G401.6 (cell line): ENCODE results near the gene KLHL25.
"Not testable (repeated sequence)": the region's sequence is repeated elsewhere in the genome, so short reads cannot be mapped to it uniquely, and the experiment has no call there.

Source experiments
- FAIRE-seq: peaks from 2 replicates; lab custom pipeline; 2012; peaks lifted over from hg19 to GRCh38; lab: Jason Lieb, UNC

The KLHL25 gene

DNA sequence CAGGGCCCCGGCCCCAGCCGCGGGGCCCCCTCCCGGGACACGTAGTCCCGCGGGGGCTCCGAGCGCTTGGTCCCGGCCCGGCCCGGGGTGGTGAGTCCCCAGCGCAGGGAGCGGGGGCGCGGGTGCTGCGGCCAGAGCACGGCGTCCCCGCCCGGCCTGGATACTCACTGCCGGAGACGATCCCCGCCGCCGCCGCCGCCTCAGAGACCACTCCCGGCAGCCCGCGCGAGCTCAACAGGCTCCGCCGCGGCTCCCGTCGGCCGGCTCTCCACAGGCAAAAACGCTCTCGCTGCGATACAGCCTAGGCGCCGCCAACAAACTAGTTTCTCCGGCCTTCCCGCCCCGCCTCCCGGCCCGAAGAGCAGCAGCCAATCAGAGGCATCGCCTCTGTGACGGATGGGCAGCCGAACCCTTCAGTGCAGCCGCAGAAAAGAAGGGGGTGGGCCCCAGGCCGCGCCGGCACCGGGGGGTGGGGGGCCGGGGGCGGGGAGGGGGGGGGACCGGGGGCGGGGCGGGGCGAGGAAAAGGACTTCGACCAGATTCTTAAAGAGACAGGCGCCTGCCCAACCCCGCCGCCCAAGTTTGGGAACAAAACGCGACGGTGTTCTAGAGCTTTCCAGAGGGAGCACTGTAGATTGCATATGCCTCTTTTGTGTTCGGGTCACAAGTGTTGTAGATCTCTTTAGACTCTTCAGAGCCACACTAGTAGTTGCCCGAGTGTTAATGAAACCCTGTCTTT lies at the start of gene KLHL25:
Gene KLHL25 (minus strand): TSS at position 328 of the 739 bp plus-strand sequence. CDS start 25,115 bp downstream, outside the sequence.
- no peak for FAIRE-seq

GRCh38 chr15:85840802-85841152 lies 46.1 kb upstream of the KLHL25 start:
- no peak for FAIRE-seq

GRCh38 chr15:85840079-85840801 lies 45.5 kb upstream of the KLHL25 start:
- no peak for FAIRE-seq

- FAIRE-seq: no peak
Measured at GRCh38 chr15:85839643-85840042, 44.9 kb upstream of the KLHL25 start.

DNA sequence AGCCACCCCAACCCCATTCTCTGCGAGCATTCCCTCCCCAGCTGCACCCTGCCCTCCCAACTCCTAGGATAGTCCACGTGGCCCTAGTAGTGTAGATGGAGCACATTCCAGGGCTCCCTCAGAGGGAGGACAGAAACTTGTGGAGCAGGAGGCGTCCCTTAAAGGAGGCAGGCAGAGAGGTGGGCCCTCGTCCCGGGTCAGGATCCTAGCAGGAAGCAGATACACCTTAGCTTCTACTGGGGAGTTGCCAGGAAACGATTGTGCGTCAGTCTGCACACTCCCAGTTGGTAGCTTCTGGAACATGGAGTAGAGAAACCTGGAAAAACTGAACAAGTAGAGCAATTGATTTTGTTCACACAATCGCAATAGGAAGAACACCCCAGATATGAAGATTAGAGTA lies 43.9 kb upstream of the KLHL25 start:
- FAIRE-seq: no peak

DNA sequence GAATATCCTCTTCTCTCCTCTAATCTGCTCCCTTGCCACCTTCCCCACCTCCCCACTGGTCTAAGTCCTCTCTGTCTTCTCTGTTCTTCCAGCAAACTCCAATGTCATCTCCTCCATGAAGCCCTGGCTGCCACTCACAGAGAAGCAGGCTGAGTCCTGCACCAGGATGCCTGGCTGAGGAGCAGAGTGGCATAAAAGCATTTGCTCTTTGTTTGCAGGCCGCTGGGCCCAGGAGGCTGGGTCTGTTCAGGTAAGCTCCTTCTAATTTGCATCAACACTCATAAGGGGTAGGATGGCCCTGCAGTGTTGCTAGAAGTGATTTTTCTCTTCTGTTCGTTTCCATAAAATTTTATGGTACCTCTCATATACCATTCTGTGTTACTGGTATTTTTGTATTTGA lies 43.2 kb upstream of the KLHL25 start:
- no peak for FAIRE-seq

GRCh38 chr15:85837011-85837433 lies 42.3 kb upstream of the KLHL25 start:
- FAIRE-seq: no peak

- FAIRE-seq: no peak
Measured at GRCh38 chr15:85834651-85835050, 39.9 kb upstream of the KLHL25 start.

DNA sequence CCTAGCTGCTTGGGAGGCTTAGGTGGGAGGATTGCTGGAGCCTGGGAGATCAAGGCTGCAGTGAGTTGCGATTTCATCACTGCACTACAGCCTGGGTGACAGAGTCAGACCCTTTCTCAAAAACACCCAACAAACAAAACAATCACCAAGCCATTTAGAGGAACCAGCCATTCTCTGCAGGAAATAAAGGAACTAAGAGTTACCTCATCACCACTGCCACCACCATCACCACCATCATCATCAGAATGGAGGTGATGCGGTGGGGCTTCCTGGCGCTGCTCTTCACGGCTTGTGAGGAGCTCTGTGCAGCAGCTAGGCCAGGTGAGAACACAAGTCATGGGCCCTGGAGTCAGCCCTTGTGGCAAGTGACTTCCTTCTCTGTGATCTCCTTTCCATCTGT lies 37.7 kb upstream of the KLHL25 start:
- no peak for FAIRE-seq

GRCh38 chr15:85831415-85832113 lies 36.8 kb upstream of the KLHL25 start:
- FAIRE-seq: no peak

DNA sequence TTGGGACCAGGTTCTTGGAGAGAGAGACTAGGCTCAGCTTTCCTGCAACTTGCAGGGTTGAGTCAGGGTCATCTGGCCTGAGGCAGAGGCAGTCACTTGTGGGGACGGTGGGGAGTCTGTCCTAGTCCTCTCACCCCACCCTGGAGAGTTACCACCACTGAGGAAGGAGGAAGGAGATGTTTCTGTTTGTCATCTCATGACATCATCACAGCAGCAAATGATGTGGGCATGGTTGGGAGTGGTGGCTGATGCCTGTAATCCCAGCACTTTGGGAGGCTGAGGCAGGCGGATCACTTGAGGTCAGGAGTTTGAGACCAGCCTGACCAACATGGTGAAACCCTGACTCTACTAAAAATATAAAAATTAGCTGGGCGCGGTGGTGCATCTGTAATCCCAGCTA lies 35.0 kb upstream of the KLHL25 start:
- FAIRE-seq: not testable (repeated sequence)

GRCh38 chr15:85828874-85829273 lies 34.1 kb upstream of the KLHL25 start:
- FAIRE-seq: no peak

DNA sequence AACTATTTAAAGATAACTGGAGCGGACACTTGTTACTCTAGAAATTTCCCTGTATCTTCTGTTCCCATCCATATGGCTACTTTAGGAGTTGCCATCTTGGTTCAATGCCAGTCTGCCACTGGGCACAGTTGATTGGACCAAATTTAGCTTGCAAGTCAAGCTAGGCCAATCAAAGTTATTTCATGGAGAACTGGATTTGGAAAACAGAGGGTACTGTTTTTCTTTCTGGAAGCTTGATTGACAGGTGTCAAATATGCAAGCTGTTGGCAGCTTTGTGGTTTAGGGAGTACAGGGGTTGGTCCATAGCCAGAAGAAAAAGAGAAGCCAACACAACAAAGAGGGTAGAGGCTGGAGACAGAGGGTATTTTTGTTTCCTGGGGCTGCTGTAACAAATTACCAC lies 33.4 kb upstream of the KLHL25 start:
- FAIRE-seq: no peak

DNA sequence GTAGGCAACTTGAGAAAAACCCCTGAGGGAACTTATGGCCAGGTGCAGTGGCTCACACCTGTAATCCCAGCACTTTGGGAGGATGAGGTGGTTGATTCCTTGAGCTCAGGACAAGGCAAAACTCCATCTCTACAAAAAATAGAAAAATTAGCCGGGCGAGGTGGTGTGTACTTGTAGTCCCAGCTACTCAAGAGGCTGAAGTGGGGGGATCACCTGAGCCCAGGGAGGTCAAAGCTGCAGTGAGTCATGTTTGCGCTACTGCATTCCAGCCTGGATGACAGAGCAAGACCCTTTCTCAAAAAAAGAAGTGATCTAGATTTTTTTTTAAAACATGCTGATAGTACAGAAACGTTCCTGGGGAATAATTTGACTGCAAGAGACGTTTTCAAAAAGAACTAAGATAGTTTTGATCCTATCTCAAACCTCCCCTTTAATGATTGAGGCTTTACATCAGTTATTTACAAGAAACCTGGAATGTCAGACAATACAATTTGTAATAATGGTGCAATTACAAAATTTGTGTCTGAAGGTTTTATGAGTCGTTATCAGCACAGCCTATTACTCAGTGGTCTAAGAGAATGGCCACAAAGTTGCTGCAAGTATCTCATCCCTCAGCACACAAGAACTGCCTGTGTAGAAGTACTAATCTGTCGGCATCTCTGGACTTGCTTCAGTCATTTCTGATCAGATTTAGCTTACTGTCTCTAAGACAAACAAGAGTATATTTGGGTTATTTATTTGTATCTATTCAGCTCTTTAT lies 32.2 kb upstream of the KLHL25 start:
- no peak for FAIRE-seq

- FAIRE-seq: no peak
Measured at GRCh38 chr15:85825719-85826118, 31.0 kb upstream of the KLHL25 start.

DNA sequence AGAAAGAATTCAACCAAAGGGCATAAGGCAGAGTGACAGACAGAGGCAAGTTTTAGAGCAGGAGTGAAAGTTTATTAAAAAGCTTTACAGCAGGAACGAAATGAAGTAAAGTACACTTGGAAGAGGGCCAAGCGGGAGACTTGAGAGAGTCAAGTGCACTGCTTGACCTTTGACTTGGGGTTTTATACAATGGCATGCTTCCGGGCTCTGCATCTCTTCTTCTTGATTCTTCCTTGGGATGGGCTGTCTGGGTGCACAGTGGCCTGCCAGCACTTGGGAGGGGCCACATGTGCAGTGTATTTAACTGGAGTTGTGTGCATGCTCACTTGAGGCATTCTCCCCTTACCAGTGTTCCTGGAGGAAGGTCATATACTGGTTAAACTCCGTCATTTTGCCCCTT lies 30.4 kb upstream of the KLHL25 start:
- FAIRE-seq: no peak

DNA sequence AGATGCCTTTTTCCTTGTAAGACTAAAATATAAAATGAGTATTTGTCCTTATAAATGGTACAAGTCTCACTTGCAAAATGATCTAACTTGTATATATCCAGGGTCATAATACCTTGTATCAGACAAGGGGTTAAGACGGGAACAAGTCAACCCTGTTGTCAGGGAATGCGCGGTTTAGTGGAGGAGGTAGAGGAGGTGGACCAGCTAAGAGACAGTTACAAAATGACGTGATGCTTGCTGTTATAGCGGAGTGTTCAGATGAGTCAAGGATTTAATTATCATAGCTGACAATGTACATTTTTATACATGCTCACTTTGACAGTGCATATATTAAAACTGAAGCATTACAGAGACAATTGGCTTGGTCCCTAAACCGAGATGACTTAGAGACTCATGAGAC lies 26.8 kb upstream of the KLHL25 start:
- no peak for FAIRE-seq

DNA sequence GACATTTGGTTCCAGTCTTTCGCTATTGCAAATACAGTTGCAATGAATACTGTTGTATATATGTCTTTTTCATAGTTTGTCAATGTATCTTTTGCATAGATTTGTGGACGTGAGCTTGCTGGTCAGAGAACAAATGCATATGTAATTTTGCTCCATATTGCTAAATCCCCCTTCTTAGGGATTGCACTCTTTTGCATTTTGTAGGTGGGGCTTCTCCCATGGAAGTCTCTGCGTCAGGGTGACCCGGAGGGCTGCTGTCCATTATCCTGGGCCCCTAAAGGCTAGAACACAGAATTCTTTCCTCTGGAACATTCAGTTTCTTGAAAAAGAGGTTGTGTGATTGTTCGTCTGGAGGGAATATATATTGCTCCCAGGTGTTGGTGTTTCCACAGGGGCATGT lies 25.2 kb upstream of the KLHL25 start:
- FAIRE-seq: no peak

DNA sequence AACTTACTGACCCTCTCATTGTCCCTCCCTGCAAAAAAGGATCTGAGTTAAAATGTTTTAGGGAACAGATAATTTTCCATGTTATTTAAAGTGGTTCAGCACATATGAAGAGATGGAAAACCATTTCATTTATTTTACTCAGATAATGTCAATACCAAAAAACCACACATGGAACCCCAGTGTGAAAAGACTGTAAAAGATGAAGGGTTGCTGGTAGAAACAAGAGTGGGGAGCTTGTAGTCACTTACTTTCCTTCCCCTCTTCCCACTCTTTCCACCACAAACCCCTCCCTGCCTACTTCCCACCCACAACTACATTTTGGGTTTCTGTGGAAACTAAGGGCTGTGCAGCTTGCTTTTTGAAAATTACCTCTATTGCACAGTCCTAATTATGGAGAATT lies 18.5 kb upstream of the KLHL25 start:
- no peak for FAIRE-seq

DNA sequence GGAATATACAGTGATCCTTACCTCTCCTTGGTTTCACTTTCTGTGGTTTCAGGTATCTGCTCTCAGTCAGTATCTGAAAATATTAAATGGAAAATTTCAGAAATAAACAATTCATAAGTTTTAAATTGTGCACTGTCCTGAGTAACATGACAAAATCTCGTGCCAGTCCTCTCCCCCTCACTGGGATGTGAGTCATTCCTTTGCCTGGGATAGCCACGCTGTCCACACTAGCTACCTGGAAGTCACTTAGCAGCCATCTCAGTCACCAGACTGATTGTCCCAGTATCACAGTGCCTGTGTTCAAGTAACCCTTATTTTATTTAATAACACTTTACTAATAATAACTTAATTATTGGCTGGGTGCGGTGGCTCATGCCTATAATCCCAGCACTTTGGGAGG lies 15.3 kb upstream of the KLHL25 start:
- no peak for FAIRE-seq

- FAIRE-seq: no peak
Measured at GRCh38 chr15:85805420-85805819, 10.7 kb upstream of the KLHL25 start.

- no peak for FAIRE-seq
Measured at GRCh38 chr15:85804481-85805170, 9.9 kb upstream of the KLHL25 start.
